ENCODE data around the gene BMAL2.

Gene BMAL2

DNA sequence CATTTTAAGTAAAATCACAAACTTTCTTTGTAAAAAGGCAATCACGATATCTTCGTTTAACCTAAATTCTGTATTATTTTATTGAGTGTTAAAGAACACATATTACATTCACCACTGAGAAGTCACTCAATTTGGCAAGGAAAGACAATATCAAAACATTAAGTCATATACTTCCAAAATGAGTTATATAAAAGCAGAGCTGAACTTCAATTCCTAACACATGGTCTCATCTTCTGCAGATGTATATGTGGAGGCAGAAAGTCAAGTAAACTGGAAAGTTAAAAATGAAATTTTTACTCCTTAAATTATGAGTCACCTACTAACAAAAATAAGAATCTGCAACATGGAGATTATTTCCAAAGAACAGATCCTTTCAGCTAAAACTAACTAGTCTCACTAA lies 28.7 kb downstream of the BMAL2 start:
- no peak for DNase-seq

DNA sequence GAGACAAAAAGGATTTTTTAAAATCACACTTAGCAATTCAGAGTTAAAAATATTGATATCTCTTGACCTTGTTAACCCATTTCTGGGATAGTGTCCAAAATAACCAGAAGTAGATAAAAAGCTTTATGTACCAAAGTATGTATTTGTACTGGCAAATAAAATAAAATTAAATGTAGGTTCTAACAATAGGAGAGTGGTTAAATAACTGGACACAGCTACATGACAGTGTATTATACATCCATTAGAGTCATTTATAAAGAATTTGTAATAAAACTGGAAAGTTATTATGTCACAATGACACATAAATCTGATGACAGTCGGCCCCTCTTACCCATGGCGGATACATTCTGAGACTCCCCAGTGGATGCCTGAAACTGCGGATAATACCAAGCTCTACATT lies 34.0 kb downstream of the BMAL2 start:
- no peak for DNase-seq

DNA sequence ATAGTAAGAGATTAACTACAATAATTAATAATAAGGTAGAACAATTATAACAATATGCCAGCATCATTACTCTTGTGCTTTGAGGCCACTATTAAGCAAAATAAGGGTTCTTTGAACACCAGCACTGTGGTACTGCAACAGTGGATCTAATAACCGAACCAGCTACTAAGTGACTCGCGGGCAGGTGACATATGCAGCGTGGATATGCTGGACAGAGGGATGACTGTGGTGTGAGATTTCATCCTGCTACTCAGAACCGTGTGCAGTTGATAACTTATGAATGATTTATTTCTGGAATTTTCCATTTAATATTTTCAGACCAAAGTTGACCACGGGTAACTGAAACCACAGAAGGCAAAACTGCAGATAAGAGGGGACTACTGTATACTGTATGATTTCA lies 34.4 kb downstream of the BMAL2 start:
- no peak for DNase-seq

DNA sequence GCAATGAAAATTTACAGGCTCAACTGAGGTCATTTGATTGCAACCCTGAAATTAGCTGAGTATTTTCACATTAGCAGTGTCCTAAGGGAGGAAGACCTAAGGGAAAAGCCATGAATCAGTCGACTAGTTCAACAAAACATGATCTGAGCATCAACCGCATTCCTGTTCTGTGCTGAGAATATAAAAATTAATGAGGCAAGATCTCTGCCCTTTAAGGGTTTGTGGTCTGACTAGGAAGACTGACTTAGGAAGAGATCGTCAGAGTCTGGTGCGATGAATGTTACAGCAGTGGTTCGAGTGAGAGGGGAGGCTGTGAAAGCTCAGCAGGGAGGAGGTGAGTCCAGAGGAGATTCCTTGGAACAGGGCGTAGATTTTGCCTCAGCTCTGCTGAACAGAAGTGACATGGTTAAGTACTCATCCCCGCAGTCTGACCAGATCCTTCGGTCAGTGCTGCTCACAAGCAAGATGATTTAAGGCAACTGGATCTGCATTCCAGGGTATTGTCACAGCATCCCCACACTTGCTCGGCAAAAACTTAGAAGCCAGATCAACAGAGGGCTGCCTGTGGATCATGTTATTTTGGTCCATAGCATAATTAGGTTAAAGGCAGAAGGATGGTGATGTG lies 49.6 kb downstream of the BMAL2 start:
- DNase-seq = no peak

All from activated CD4-positive, alpha-beta T cell treated with anti-CD3 and anti-CD28 coated beads for 48 hours (primary cell).